Measurements from ENCODE around the gene GRAMD4.

The GRAMD4 gene

GRCh38 chr22:46695346-46696228 is 75.4 kb downstream of the GRAMD4 start:
- no peak for DNase-seq

GRCh38 chr22:46696229-46696518 is 76.0 kb downstream of the GRAMD4 start:
- no peak for DNase-seq

- no peak for DNase-seq
These were observed 76.4 kb downstream of the GRAMD4 start for GRCh38 chr22:46696614-46697013.

GRCh38 chr22:46697811-46698515 is 77.8 kb downstream of the GRAMD4 start:
- no peak for DNase-seq

GRCh38 chr22:46699091-46699490 is 78.9 kb downstream of the GRAMD4 start:
- DNase-seq = no peak

- no peak for DNase-seq
These were observed 81.1 kb downstream of the GRAMD4 start for GRCh38 chr22:46701262-46701661.

DNA sequence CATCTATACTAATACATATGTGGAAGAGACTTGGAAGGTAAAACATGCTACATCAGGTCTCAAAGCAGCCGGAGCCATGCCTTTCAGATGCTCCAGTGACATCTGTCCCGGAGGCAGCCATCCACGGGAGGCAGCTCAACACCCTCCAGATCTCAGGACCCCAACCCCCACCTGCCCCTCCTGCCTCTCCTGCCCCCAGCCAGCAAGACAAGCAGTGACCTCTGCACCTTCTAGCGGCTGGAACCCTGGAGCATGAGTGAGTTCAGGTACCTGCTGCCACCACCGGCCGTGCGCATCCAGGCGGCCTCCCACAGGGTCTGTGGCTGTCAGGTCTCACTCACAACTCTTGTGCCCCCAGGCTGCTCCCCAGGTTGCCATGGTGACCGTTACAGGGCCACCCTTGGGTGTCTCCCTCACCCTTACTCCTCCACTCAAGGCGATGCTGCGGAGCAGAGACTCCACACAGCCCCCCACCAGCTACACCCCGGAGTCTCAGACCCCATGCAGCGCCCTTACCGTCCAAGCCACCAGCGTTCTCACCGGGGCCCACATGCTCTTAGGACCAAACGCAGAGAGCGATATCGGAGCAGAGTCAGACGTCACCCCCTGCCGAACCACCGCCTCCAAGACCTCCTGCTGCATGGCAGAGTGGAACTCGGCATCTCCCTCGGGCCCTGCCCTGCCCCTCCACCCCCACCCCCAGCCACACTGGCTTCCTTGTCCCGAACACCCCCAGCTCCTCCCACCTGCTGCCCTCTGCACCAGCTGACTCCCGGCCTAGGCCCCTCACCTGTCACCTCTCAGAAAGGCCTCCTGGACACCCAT is 83.2 kb downstream of the GRAMD4 start:
- no peak for DNase-seq

GRCh38 chr22:46703996-46704370 is 83.8 kb downstream of the GRAMD4 start:
- DNase-seq = no peak

- no peak for DNase-seq
These were observed 85.9 kb downstream of the GRAMD4 start for GRCh38 chr22:46706060-46706459.

DNA sequence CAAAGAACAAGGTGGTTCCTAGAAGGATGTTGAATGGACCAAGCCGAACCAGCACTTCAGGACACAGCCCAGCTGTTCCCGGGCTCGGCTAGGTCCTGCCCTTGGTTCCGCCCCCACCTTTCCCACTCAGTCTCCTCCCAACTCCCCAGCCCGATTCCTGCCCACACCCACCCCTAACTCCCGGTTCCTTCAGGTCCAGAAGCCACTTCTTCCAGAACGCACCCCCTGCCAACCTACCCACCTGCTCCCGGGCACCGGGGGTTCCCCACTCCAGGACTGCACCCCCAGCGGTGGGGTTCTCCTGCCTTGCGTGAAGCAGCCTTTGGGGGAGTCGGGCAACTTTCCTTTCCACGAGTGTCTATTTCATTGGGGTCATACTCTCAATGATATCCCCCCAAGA is 87.1 kb downstream of the GRAMD4 start:
- no peak for DNase-seq

- no peak for DNase-seq
These were observed 87.8 kb downstream of the GRAMD4 start for GRCh38 chr22:46707827-46708570.

DNA sequence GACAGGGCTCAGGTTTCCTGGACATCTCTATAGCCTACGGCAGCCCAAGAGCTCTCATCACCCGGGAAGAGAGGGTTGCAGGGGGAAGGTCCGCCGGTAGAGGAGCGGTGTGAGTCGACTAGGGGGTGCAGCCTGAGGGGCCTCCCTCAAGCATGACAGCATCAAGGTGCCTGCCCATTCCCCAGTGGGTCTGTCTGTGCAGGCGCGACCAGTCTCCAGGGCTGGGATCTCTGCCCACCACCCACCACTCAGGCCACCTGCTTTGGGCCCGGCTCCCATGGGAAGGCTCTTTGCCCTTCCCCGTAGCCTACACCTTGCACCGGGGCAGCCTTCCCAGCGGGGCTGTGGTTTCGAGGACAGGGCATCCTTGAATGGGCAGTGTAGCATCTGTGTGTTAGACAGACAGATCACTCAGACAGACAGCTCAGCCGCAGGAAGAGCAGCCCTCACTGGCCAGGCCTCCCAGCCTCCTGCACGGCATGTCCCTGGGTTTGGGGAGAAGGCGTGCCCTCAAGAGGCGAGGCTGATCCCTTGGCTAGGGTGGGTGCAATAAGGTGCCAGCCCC is 88.7 kb downstream of the GRAMD4 start:
- no peak for DNase-seq

DNA sequence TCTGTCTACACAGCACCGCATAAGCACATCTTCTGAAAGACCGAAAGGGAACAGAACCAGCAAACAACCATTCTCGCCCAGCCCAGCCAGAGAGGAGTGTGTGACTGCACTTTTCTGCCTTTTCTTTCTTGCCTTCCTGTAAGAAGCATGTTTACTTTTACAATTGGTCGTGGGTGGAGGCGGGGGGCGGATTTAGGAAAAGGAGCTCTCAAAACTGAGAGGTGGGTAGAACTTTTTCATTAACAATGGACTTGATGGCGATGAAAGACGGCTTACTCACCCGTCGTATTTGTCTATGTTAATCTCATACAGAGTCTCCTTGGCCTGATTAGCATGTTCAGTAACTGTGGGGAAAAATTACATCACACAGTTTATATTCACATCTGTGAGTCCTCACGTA is 90.6 kb downstream of the GRAMD4 start:
- no peak for DNase-seq

DNA sequence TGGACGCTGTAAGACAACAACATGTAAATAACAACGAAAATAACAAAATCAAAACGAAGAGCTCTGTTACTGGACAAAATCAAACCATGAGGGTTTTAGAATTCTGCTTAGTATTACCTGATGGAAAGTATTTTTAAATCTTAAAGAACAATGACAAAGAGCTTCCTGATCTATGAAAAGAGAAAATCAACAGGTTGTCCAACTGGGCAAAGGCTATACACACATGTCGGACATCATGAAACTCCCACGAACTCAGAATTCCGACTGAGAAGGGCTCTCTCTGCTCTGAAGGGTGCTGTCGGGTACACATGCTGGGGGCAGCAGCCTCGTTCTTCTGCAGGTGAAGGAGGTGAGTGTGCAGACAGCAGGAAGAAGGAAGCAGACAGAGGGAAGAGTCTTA is 92.1 kb downstream of the GRAMD4 start:
- no peak for DNase-seq

DNA sequence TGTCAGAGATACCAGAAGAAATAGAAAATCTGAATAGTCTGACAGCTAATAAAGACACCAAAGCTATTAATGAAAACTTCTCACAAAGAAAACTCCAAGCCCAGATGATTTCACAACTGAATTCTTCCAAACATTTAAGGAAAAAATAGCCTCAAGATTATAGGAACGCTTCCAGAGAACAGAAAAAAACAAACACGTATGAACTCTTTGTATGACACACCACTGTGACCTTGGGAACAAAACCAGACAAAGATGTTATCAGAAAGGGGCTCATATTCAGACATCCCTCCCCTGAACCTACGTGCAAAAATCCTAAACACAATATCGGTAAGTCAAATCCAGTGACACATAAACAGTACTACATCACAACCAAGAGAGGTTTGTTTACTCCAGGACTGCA is 94.4 kb downstream of the GRAMD4 start:
- no peak for DNase-seq

DNA sequence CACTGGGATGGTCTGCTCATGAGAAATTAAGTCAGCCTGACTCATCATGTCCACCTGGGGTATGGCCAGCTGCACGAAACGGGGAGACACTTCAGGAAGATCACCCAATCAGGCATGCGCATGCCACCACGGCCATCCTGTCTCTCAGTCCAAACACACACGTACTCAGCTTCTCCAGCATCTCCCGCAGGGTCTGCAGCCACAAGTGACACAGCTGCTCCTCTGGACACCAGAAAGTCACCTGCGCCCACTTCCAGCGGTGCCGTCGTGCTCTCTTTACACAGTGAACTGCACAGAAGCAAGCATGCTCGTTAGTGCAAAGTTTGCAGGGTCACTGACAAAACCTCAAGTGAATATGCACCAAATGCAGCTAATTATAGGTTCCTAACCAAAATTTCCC is 99.7 kb downstream of the GRAMD4 start:
- DNase-seq = no peak

DNA sequence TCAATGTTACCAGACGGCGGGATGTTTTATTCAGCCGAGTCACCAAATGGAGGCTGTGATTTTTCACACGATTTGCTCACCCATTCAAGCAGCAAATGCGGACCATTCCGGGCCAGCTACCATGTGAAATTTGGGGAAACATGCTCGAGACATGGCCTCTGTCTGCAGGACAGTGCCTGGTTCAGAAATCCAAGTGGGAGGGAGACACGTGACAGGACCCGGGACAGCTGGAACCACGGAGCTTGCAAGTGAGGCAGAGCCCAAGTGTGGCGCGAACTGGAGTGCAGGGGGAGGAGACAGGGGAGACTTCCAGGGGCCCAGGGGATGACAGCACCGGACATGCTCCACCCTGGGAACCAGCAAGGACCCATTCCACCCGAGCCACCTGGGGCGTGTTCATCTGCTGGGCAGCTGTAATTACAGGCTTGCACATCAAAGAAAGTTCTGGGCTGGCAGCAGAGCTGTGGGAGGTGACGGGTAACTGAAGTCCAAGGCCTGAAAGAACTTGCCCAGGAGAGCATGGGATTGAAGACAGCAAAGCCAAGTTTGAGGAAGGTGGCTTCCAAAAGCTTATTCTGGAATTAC is 101.4 kb downstream of the GRAMD4 start:
- no peak for DNase-seq

GRCh38 chr22:46723882-46724281 is 103.7 kb downstream of the GRAMD4 start:
- no peak for DNase-seq

GRCh38 chr22:46725096-46725495 is 104.9 kb downstream of the GRAMD4 start:
- no peak for DNase-seq

GRCh38 chr22:46726066-46726985 is 106.1 kb downstream of the GRAMD4 start:
- DNase-seq = no peak

DNA sequence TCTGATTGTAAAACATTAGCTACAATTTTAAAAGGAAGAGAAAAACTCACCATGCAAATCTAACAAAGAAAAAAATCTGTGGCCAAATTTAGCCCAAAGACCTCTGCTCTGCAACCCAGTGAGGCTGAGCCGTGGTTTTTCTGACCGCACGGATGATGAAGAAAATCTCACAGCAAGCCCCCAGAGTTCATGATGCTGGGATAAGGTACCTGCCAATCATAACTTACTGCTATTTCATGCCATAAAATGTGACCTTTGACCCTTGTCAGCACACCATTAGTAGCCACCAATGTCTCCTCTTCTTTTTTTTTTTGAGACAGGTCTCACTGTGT is 106.8 kb downstream of the GRAMD4 start:
- no peak for DNase-seq

Data from activated CD4-positive, alpha-beta T cell treated with anti-CD3 and anti-CD28 coated beads, Interleukin-2, amount 50 U/mL, for 4 hours (primary cell).